OCI-LY1 (cell line): Measurements from ENCODE around the gene MTHFS.
"Not testable (repeated sequence)": the region's sequence is repeated elsewhere in the genome, so short reads cannot be mapped to it uniquely, and the experiment has no call there.

Experiments used
- H2AFZ ChIP-seq: fragments of 200-600 bp; sonication (generic), shearing (Covaris generic); 2 replicates; pipeline ENCODE4 v1.6.0; 2014; ENCODE audit warnings: antibody characterized with exemption, mild to moderate bottlenecking, low read length
- H3F3A ChIP-seq: fragments of 200-600 bp; sonication (generic), shearing (Covaris generic); 2 replicates; pipeline ENCODE4 v1.6.0; 2014; ENCODE audit warnings: mild to moderate bottlenecking, antibody characterized with exemption, low read length, moderate library complexity; ENCODE audit not compliant: insufficient read depth
- H3K27ac ChIP-seq: fragments of 200-600 bp; sonication (generic); 2 replicates; pipeline ENCODE4 v1.5.1; 2014; ENCODE audit warnings: low read length, mixed run types, mild to moderate bottlenecking, low read depth; ENCODE audit not compliant: poor library complexity, severe bottlenecking
- H3K27me3 ChIP-seq: fragments of 200-600 bp; sonication (generic); 2 replicates; pipeline ENCODE4 v1.6.0; 2014; ENCODE audit warnings: antibody characterized with exemption, mild to moderate bottlenecking, low read length, moderate library complexity; ENCODE audit not compliant: insufficient read depth
- H3K36me3 ChIP-seq: fragments of 200-600 bp; sonication (generic); 2 replicates; pipeline ENCODE4 v1.6.1; 2014; ENCODE audit warnings: mild to moderate bottlenecking, antibody characterized with exemption, low read length, moderate library complexity, mixed read lengths; ENCODE audit not compliant: insufficient read depth
- H3K4me1 ChIP-seq: fragments of 200-600 bp; sonication (generic); 2 replicates; pipeline ENCODE4 v1.5.1; 2014; ENCODE audit warnings: mild to moderate bottlenecking, low read length, moderate library complexity; ENCODE audit not compliant: insufficient read depth, severe bottlenecking
- H3K4me2 ChIP-seq: fragments of 200-600 bp; sonication (generic), shearing (Covaris generic); 2 replicates; pipeline ENCODE4 v1.6.1; 2014; ENCODE audit warnings: low read length
- H3K4me3 ChIP-seq: fragments of 200-600 bp; sonication (generic); 2 replicates; pipeline ENCODE4 v1.5.1; 2014; ENCODE audit warnings: low read length, low read depth, mild to moderate bottlenecking, mixed read lengths; ENCODE audit not compliant: poor library complexity, severe bottlenecking
- H3K79me2 ChIP-seq: fragments of 200-600 bp; shearing (Covaris generic); 2 replicates; pipeline ENCODE4 v1.6.1; 2016; ENCODE audit warnings: mixed run types, low read length, mixed read lengths; ENCODE audit not compliant: insufficient read depth
- H3K9ac ChIP-seq: fragments of 200-600 bp; sonication (generic), shearing (Covaris generic); 2 replicates; pipeline ENCODE4 v1.6.1; 2014; ENCODE audit warnings: mild to moderate bottlenecking, low read length, mixed read lengths
- H3K9me2 ChIP-seq: fragments of 200-600 bp; sonication (generic), shearing (Covaris generic); 2 replicates; pipeline ENCODE4 v1.6.1; 2014; ENCODE audit warnings: low read depth, mild to moderate bottlenecking, low read length, mixed read lengths
- H3K9me3 ChIP-seq: fragments of 200-600 bp; shearing (Covaris generic); 2 replicates; pipeline ENCODE4 v1.6.1; 2014; ENCODE audit warnings: low read length, mixed read lengths
- H4K20me1 ChIP-seq: fragments of 200-600 bp; sonication (generic), shearing (Covaris generic); 2 replicates; pipeline ENCODE4 v1.6.0; 2016; ENCODE audit warnings: mild to moderate bottlenecking, low read length; ENCODE audit not compliant: insufficient read depth
- CTCF ChIP-seq: fragments of 200-600 bp; sonication (generic), shearing (Covaris generic); IDR thresholded peaks from 2 replicates; pipeline ENCODE4 v1.5.1; 2017; ENCODE audit warnings: mild to moderate bottlenecking, antibody characterized with exemption, low read length, moderate library complexity, mixed read lengths
- EZH2 ChIP-seq: fragments of 200-600 bp; sonication (generic), shearing (Covaris generic); IDR thresholded peaks from 2 replicates; pipeline ENCODE4 v1.8.0; 2017; ENCODE audit warnings: borderline replicate concordance, mixed run types, mild to moderate bottlenecking, antibody characterized with exemption, low read length, moderate library complexity, mixed read lengths

Gene MTHFS

GRCh38 chr15:79929412-79929811 lies 32.6 kb upstream of the MTHFS start:
- no peaks in the 10 kb centered on the region for H3K27me3 ChIP-seq

GRCh38 chr15:79926116-79926515 lies 29.3 kb upstream of the MTHFS start:
- H3K9me3 ChIP-seq, H3K9me2 ChIP-seq, H3K27ac ChIP-seq, H4K20me1 ChIP-seq, H2AFZ ChIP-seq, H3K4me2 ChIP-seq, H3K27me3 ChIP-seq, H3F3A ChIP-seq, H3K36me3 ChIP-seq, H3K4me3 ChIP-seq, H3K9ac ChIP-seq: not testable (repeated sequence)
- peaks cover 12% of the 10 kb centered on the region for H3K4me1 ChIP-seq
- peaks cover 13% of the 10 kb centered on the region for H3K79me2 ChIP-seq

More at GRCh38 chr15:79929412-79929811, 32.6 kb upstream of the MTHFS start:
- no peaks in the 10 kb centered on the region for H3K9me3 ChIP-seq
- H4K20me1 ChIP-seq = no peaks in the 10 kb centered on the region
- no peak overlapping the region for H3K27ac ChIP-seq
- no peak overlapping the region for H3K4me3 ChIP-seq
- H3F3A ChIP-seq = no peaks in the 10 kb centered on the region
- H3K9me2 ChIP-seq = no peaks in the 10 kb centered on the region
- no peaks in the 10 kb centered on the region for H3K79me2 ChIP-seq
- H3K9ac ChIP-seq = no peak overlapping the region
- peaks cover 2% of the 10 kb centered on the region for H3K4me1 ChIP-seq
- no peak overlapping the region for H2AFZ ChIP-seq
- no peak overlapping the region for H3K4me2 ChIP-seq
- TF ChIP-seq EZH2 = no peak
- TF ChIP-seq CTCF = no peak
- no peaks in the 10 kb centered on the region for H3K36me3 ChIP-seq

- H3K9ac ChIP-seq = peak overlapping the region; percentile 64
- peaks cover 6% of the 10 kb centered on the region for H3K9me3 ChIP-seq
- TF ChIP-seq CTCF (no peak), EZH2 (no peak)
- H3K4me2 ChIP-seq = peak overlapping the region; percentile 61
- H3K27me3 ChIP-seq = no peaks in the 10 kb centered on the region
- peak overlapping the region; percentile 48 for H3K27ac ChIP-seq
- H3K9me2 ChIP-seq = no peaks in the 10 kb centered on the region
- peaks cover 26% of the 10 kb centered on the region for H3K36me3 ChIP-seq
- H3K4me1 ChIP-seq = peaks cover 12% of the 10 kb centered on the region
- no peak overlapping the region for H2AFZ ChIP-seq
- peaks cover 13% of the 10 kb centered on the region for H3K79me2 ChIP-seq
- no peaks in the 10 kb centered on the region for H3F3A ChIP-seq
- no peaks in the 10 kb centered on the region for H4K20me1 ChIP-seq
- H3K4me3 ChIP-seq = peak overlapping the region; percentile 80
Measured at GRCh38 chr15:79924379-79924778, 27.6 kb upstream of the MTHFS start.

GRCh38 chr15:79923515-79924169 lies 26.8 kb upstream of the MTHFS start:
- no peaks in the 10 kb centered on the region for H3F3A ChIP-seq
- no peaks in the 10 kb centered on the region for H4K20me1 ChIP-seq
- TF ChIP-seq CTCF = no peak
- TF ChIP-seq EZH2 = no peak
- H3K4me1 ChIP-seq = peaks cover 12% of the 10 kb centered on the region
- peak overlapping the region; percentile 72 for H3K4me2 ChIP-seq
- peak overlapping the region; percentile 83 for H3K9ac ChIP-seq
- peak overlapping the region; percentile 80 for H3K4me3 ChIP-seq
- no peak overlapping the region for H2AFZ ChIP-seq
- H3K79me2 ChIP-seq = peaks cover 13% of the 10 kb centered on the region
- H3K27ac ChIP-seq = peak overlapping the region; percentile 69
- peaks cover 11% of the 10 kb centered on the region for H3K9me3 ChIP-seq
- H3K9me2 ChIP-seq = no peaks in the 10 kb centered on the region
- peaks cover 33% of the 10 kb centered on the region for H3K36me3 ChIP-seq
- H3K27me3 ChIP-seq = no peaks in the 10 kb centered on the region
